Measurements from ENCODE around the gene FTO. TPM values are rescaled to one million over a fixed set of nuclear protein-coding genes. Genes with fewer than 3 reads are reported as not detected.

Gene FTO
- total and polyA plus RNA-seq, 2 of the 13 experiments (the other 11 are each of a cell fraction or from before 2014, with no cell fraction given), result 41.6 to 55.8 TPM

GRCh38 chr16:53848277-53848942 is 144.5 kb downstream of the FTO start (continued):
- TF ChIP-seq ZNF558 (CRISPR knock-in tag; IDR thresholded peaks at IDR 0.05; ENCODE audit: borderline replicate concordance), result no peak
- peak; percentile 31 for TF ChIP-seq HNF4A (CRISPR knock-in tag; IDR thresholded peaks at IDR 0.05)
- 0 out of 2 replicates have a peak, but pooled peaks have one; percentile 6 for TF ChIP-seq ATF2 (CRISPR knock-in tag; IDR thresholded peaks at IDR 0.05)
- no peak for TF ChIP-seq ZNF678 (CRISPR knock-in tag; IDR thresholded peaks at IDR 0.05)
- 0 out of 2 replicates have a peak, but pooled peaks have one; percentile 9 for TF ChIP-seq RARA (CRISPR knock-in tag; IDR thresholded peaks at IDR 0.05)
- TF ChIP-seq PAXIP1 (CRISPR knock-in tag; conservative IDR thresholded peaks at IDR 0.05), result peak; percentile 82
- TF ChIP-seq ZEB1 (IDR thresholded peaks at IDR 0.05; ENCODE audit: insufficient replicate concordance, low read depth), result peak; percentile 33
- no peak for TF ChIP-seq MAF1 (CRISPR knock-in tag; IDR thresholded peaks at IDR 0.05; ENCODE audit: borderline replicate concordance)
- TF ChIP-seq ZNF205 (CRISPR knock-in tag; IDR thresholded peaks at IDR 0.05), result no peak
- peak; percentile 76 for TF ChIP-seq NR2F6 (IDR thresholded peaks at IDR 0.05)
- peak; percentile 43; the same call in 1 of the 2 replicates for TF ChIP-seq NR2F6 (CRISPR knock-in tag; IDR thresholded peaks at IDR 0.05)
- no peak for TF ChIP-seq SMAD9 (CRISPR knock-in tag; IDR thresholded peaks at IDR 0.05)
- TF ChIP-seq GATAD2A (CRISPR knock-in tag; IDR thresholded peaks at IDR 0.05), result 0 out of 2 replicates have a peak, but pooled peaks have one; percentile 22
- no peak for TF ChIP-seq ZBTB20 (CRISPR knock-in tag; IDR thresholded peaks at IDR 0.05; ENCODE audit: borderline replicate concordance, low read depth)
- 0 out of 2 replicates have a peak, but pooled peaks have one; percentile 9 for TF ChIP-seq ZNF331 (CRISPR knock-in tag; IDR thresholded peaks at IDR 0.05)
- TF ChIP-seq ARID5B (CRISPR knock-in tag; IDR thresholded peaks at IDR 0.05), result peak; percentile 74
- peak; percentile 51; the same call in 1 of the 2 replicates for TF ChIP-seq MIXL1 (CRISPR knock-in tag; IDR thresholded peaks at IDR 0.05)
- TF ChIP-seq GFI1 (CRISPR knock-in tag; IDR thresholded peaks at IDR 0.05; ENCODE audit: borderline replicate concordance), result peak; percentile 70; the same call in 1 of the 2 replicates
- no peak for TF ChIP-seq YEATS4 (CRISPR knock-in tag; IDR thresholded peaks at IDR 0.05; ENCODE audit: borderline replicate concordance)
- TF ChIP-seq ZNF703 (CRISPR knock-in tag; IDR thresholded peaks at IDR 0.05; ENCODE audit: borderline replicate concordance), result no peak
- TF ChIP-seq TOE1 (CRISPR knock-in tag; IDR thresholded peaks at IDR 0.05), result 0 out of 2 replicates have a peak, but pooled peaks have one; percentile 23
- TF ChIP-seq CC2D1A (CRISPR knock-in tag; IDR thresholded peaks at IDR 0.05), result peak; percentile 60; the same call in 1 of the 2 replicates
- TF ChIP-seq CREM (IDR thresholded peaks at IDR 0.05), result peak; percentile 38; the same call in 1 of the 2 replicates
- TF ChIP-seq CREM (CRISPR knock-in tag; IDR thresholded peaks at IDR 0.05), result no peak
